ENCODE data around the gene CCDC57. TPM values are rescaled to one million over a fixed set of nuclear protein-coding genes. Genes with fewer than 3 reads are reported as not detected.
"Not testable (repeated sequence)": the region's sequence is repeated elsewhere in the genome, so short reads cannot be mapped to it uniquely, and the experiment has no call there.

CCDC57 gene, protein sequence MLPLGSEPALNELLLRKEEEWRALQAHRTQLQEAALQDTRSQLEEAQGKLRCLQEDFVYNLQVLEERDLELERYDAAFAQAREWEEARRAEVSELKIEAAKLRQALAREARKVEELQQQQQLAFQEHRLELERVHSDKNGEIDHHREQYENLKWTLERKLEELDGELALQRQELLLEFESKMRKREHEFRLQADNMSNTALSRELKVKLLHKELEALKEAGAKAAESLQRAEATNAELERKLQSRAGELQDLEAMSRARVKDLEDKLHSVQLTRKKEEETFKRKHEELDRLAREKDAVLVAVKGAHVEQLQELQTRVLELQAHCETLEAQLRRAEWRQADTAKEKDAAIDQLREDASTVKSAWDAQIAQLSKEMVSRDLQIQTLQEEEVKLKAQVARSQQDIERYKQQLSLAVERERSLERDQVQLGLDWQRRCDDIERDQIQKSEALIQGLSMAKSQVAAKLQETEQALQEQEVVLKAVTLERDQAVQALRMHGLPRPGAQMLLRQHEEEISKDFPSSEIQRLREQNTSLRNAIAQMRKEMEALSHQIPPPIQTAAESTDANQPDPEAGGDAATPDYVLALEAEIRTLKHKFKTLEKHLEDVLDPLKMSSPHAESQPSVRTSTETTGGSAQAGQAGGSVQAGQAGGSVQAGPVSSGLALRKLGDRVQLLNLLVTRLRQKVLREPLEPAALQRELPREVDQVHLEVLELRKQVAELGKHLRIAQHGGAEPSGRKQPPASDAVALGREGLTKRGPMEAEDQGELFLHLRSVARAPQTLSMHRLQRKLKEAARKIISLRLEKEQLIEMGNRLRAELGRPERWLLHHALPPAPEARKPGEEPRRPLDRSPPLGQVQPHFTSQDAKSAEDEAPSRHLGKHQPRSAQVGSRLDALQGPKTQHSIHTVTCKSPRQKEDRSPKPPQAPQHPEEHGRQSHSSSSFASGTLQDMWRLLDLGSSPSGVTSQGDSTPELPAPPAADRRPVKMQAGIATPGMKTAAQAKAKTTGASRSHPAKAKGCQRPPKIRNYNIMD
- total RNA-seq, result 24.7 TPM
- long read RNA-seq, partial matches to known transcripts, result 6 of 24 reads
- long read RNA-seq, other reads (novel, unspliced or antisense), result 18 of 24 reads

DNA sequence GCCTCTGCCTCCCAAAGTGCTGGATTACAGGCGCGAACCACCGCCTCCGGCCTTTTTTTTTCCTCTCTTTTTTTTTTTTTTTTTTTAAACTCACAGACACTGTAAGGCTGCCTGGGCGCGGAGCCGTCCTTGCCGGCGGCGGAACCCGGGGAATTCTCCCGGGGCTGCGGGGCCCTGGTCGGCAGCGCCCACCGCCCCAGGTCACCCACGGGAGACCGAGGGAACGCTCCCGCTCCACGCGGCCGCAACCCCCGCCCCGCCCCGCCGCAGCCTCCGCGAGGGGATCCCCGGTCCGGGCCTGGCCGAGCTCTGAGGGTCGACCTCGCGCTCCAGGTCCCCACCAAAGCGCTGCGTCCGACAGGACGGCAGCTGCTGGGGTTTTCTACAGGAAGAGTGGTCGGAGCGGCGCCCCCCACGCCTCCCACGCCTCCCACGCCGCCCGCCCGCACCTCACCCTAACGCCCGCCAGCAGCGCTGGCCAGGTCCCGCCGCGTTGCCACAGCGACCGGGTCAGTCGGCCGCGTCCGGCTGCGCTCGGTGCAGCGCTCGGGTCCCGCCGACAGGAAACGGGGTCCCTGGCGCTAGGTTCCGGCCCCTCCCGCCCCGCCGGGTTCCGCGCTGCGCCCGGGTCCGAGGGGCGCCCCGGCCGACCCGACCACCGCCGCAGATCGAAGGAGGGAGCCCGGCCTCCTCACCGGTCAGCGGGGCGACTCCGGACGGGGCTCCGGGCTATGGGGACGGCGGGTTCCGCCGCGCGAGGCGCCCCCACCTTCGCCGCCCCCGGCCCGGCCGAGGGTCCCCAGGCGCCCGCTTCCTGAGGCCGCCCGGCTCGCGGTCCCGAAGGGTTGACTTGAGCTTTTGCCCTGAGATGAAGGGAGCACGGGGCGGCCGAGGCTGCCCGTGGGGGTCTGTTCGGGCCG is at the start of gene CCDC57:
Gene CCDC57 (minus strand): TSS at position 512 of the 920 bp plus-strand sequence. CDS start 10,898 bp downstream, outside the sequence.
- DNase-seq (ENCODE audit: low spot score), result no peak

DNA sequence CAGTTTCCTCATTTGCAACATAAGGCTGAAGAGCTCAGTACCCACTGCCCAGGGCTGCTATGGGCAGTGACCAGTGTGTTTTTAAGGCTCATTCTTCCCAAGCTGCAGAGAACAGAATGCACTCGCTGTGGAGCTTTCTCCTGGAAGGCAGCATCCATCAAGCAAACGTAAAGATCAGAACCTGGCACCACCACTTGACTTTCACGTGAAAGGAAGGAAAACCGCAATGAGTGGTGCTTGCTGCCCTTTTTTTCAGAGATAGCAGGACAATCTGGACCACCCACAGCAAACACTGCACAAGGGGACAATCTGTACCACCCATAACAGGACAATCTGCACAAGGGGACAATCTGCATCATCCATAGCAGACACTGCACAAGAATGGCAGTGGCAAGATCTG is 49.7 kb upstream of the CCDC57 start:
- DNase-seq (ENCODE audit: low spot score), result no peak

DNA sequence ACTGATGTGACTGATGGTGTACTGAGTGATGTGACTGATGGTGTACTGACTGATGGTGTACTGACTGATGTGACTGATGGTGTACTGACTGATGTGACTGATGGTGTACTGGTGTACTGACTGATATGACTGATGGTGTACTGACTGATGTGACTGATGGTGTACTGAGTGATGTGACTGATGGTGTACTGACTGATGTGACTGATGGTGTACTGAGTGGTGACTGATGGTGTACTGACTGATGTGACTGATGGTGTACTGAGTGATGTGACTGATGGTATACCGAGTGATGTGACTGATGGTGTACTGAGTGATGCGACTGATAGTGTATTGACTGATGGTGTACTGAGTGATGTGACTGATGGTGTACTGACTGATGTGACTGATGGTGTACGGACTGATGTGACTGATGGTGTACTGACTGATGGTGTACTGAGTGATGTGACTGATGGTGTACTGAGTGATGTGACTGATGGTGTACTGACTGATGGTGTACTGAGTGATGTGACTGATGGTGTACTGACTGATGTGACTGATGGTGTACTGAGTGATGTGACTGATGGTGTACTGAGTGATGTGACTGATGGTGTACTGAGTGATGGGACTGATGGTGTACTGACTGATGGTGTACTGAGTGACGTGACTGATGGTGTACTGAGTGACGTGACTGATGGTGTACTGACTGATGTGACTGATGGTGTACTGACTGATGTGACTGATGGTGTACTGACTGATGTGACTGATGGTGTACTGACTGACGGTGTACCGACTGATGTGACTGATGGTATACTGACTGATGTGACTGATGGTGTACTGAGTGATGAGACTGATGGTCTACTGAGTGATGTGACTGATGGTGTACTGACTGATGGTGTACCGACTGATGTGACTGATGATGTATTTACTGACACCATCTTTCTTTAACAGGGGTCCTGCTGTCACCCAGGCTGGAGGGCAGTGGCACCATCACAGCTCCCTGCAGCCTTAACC is 47.6 kb upstream of the CCDC57 start:
- DNase-seq (ENCODE audit: low spot score), result not testable (repeated sequence)

DNA sequence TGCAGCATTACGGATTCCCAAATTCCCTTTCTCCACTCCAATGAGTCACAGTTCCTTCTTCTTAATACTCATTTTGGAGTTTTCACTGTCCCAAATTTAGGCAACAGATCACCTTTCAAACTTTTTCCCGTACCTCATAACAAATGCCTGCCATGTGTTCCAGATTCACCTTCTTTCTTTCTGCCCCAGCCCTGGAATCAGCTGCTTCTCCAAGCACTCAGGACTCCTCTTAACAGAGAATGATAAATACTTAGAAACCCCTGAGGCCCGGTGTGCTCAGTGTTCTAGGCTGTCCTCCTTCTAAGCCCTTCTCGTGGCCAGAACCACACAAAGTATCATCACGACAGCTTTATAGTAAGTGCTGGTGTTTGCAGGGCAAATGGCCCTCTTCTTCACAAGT is 45.9 kb upstream of the CCDC57 start:
- no peak for DNase-seq (ENCODE audit: low spot score)

DNA sequence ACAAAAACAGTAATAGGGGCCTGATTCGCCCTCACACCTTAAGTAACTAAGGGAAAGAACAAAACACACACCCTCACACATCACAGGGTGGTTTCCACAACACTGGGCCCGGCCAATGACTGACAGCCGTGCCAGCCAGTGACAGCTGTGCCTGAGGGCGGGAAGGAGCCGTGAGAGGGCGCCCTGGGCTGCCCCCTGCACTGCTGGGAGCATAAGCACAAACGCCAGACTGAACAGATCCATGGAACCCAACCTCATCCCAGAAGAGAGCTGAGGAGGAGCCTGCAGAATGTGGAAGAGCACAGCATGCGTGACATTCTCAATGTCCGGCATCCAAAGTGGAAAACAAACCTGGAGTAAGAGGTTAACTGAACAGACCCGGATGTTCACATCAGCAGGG is 44.8 kb upstream of the CCDC57 start:
- no peak for DNase-seq (ENCODE audit: low spot score)

DNA sequence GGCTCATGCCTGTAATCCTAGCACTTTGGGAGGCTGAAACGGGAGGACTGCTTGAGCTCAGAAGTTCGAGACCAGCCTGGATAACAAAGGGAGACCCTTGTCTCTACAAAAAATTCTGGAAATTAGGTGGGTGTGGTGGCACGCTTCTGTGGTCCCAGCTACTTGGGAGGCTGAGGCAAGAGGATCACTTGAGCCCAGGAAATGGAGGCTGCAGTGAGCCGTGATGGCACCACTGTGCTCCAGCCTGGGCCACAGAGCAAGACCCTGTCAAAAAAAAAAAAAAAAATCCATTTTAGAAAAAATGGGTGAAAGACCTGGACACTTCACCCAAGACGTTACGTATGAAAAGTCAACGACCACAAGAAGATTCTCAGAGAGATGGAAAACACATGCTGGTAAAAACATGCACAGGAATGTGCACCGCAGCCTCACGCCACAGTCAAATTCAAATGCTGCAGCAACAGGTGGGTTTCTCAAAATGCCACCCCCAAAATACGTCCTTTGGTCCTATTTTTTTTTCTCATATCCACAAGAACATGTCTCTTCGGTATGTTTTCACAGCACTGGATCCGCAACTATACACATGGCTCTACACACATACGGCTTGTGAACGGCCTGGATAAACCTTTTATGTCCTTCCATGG is 43.7 kb upstream of the CCDC57 start:
- no peak for DNase-seq (ENCODE audit: low spot score)

DNA sequence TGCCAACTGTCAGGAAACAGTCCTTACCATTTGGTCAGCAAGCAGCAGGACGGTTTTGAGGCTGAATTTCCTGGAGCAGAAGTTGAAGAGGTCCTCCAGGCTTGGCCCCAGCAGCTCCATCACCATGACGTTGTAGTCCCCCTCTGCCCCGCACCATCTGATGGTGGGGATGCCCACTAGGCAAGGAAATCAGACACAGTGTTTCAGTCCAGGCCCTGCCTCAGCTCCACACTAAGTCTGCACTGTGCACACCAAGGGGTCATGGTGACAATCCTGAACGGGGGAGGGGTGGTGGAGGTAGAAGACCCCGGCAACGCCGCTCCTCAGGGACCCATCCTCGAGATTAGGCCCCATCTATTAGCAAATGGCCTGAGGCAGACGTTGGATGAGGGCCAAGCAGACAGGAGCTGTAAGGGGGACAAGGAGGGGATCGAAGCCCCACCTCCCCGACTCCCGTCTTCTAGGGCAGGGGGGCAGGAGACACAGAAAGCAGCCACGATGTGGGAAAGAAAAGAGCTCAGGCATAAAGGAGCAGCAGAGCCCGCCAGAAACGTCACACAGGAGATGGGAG is 42.8 kb upstream of the CCDC57 start:
- DNase-seq (ENCODE audit: low spot score), result no peak

DNA sequence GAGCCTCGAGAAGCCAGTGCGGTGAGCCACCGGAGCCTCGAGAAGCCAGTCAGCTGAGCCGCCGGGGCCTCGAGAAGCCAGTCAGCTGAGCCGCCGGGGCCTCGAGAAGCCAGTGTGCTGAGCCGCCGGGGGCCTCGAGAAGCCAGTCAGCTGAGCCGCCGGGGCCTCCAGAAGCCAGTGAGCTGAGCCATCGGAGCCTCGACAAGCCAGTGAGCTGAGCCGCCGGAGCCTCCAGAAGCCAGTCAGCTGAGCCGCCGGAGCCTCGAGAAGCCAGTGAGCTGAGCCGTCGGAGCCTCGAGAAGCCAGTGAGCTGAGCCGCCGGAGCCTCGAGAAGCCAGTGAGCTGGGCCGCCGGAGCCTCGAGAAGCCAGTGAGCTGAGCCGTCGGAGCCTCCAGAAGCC is 42.1 kb upstream of the CCDC57 start:
- not testable (repeated sequence) for DNase-seq (ENCODE audit: low spot score)

DNA sequence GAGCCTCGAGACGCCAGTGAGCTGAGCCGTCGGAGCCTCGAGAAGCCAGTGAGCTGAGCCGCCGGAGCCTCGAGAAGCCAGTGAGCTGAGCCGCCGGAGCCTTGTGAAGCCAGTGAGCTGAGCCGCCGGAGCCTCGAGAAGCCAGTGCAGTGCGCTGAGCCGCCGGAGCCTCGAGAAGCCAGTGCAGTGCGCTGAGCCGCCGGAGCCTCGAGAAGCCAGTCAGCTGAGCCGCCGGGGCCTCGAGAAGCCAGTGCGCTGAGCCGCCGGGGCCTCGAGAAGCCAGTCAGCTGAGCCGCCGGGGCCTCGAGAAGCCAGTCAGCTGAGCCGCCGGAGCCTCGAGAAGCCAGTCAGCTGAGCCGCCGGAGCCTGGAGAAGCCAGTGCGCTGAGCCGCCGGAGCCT is 41.5 kb upstream of the CCDC57 start:
- DNase-seq (ENCODE audit: low spot score), result not testable (repeated sequence)

DNA sequence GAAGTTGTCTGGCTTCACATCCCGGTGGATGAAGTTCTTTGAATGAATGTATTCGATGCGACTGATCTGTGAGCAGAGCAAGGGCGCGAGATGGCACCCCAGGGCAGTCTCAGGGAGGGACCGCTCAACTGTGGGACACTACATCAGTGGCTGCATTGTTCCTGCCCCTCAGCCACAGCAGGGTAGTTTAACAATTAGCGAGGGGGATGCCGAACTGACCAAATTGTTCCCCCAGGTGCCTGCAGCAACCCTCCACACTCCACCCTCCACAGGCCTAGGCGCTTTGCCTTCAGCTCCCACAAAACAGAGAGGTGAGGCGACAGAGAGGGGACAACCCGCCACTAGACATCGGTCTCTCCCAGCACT is 40.5 kb upstream of the CCDC57 start:
- DNase-seq (ENCODE audit: low spot score), result no peak

DNA sequence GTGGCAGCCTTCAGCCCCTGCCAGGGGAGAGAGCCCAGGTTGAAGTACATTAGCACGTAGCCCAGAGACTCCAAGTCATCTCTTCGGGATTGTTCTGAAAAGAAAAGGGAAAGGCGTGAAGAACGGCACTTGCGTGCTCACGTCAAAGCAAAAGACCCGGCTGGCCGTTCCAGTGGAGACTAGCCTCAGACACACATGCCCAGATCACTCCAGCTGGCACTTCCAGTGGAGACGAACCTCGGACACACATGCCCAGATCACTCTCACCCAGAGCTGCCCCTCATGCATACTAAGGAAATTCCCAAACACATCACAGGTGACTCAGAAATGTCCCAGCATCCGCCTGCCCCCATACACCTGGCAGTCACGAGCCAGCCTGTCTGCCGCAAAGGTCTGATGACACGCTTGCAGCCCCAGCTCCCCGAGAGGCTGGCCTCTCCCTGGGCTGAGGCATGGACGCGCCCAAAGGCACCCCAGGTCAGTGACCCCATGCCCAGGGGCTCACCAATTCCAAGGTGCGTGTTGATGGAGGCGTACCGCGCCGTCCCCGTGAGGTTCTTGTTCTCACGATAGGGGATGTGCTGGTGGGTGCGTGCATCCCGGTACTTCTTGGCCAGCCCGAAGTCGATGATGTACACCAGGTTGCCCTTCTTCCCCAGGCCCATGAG is 40.0 kb upstream of the CCDC57 start:
- DNase-seq (ENCODE audit: low spot score), result no peak

DNA sequence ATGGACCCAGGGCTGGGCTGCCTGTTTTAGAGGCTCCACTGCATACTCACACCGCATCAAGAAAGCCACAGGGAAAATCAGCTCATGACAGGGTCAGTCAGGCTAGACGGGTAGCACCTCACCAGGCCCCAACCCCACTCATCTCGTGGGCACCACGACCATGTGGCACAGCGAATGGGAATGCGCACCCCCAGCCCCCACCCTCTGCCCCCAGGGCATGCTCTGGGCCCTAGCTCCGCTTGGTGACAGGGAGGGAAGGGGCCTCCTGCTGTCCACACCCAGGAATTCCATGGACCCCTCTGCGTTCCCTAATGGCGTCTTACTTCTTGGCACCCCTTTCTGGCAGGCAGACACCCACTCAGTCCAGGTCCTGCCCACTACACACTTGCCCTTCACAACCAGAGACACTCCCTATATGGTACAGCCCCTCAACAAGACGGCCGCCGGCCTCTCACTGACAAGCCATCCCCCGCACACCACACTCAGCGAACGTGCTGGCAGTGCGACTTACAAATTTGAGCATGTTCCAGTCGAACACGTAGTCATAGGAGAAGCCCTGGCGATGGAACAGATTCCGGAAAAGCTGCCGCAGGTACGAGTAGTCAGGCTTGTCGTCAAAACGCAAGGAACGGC is 38.3 kb upstream of the CCDC57 start:
- DNase-seq (ENCODE audit: low spot score), result no peak

DNA sequence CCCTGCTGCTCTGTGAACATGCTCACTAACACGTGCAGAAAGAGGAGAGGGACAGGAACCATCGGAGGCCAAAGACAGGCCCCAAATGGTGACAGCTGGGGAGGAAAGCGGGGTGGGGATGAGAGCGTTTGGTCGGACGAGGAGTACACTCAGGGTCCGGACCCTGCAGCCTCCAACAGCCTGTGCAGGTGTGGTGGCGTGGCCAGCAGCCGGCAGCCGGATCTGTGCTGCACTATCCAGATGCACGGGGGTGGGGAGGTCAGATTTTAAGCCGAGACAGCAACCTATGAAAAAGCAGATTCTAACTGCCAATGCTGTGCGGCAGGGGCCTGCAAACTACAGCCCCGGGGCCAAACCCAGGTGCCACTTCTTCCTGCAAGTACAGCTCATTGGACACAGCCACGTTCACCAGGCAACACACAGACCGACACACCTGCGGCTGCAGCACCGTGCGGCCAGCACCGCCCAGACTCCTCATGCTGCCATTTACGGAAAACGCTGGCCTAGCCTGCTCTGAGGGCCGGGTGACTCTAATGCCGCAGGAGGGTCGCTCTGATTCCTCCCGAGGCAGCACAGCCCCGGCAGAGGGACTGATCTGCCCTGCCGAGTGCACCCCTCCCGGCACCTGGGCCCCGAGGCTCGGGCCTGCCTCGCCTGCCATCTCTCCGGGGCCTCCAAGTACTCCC is 37.4 kb upstream of the CCDC57 start:
- DNase-seq (ENCODE audit: low spot score), result no peak

DNA sequence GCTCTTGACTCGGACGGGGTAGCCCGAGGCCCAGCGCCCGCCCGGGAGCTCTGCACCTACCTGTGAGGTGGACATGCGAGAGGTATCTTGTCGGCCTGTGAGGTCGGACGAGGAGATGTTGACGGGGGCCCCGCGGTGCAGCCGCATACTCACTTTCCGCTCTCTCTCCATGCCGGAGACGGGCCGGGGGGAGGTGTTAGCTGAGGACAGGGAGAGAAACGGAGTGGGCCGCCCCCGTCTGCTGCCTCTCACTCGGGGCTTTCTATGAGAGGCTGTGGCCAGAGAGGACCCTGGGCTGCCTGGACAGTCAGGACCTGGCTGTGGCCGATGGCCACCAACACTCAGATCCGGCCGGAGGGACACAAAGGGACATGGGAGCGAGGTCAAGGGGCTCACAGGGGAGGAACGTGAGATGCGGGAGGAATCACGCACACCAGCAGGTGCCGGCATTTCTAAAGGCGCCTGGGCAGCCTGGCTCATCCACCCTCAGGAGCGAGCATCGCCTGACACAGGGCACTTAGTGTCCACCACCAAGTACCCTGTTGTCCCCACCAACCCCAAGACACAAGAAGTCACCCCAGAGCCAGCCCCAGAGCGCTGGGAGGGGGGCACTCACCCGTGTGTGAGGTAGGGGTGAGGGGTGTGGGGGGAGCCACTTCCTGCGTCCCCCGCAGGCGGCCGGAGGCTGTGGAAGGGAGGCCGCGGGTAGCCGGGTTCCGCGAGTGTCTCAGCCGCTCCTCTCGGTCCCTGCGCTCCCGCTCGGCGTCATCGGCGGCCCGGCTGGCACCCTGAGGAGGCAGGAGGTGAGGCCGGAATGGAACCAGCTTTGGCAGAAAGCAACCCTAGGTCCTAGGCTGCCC is 36.4 kb upstream of the CCDC57 start:
- no peak for DNase-seq (ENCODE audit: low spot score)

DNA sequence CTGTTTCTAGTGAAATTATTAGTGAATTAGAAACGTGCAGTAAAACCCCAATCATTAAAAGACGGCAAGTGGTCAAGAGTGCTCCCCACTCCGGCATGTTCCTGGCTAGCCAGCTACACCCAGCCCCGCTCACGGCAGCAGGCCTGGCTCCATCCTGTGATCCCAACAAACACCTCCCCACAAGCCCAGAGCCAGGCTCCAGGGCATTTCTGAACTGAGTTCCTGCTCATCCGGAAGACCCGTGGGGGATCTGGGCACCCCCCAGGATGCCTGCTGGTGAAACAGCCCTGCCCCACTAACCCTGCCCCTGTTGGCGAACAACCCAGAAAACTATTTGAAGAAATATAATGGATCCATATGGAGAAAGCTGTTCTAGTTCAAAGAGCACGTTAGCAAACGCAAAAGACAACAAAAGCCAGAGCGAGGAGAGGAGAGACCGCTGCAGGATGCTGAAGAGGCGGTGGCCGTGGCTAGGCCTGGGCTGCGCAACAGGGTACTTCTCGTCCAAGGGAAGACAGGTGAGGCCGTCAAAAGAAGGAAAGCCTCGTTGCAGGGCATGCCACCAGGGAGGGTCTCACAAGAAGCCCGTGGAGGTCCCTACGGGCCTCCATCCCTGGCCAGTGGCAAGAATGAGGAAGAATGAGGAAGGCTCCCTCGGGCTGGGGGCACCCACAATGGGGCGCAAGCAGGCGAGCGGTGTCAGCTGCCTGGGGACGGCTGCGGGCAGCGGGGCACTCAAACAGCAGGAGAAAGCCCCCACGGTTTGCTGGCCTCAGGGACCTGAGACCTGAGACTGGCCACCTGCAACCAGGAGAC is 35.4 kb upstream of the CCDC57 start:
- no peak for DNase-seq (ENCODE audit: low spot score)
